ENCODE results near the gene THAP10.

DNA sequence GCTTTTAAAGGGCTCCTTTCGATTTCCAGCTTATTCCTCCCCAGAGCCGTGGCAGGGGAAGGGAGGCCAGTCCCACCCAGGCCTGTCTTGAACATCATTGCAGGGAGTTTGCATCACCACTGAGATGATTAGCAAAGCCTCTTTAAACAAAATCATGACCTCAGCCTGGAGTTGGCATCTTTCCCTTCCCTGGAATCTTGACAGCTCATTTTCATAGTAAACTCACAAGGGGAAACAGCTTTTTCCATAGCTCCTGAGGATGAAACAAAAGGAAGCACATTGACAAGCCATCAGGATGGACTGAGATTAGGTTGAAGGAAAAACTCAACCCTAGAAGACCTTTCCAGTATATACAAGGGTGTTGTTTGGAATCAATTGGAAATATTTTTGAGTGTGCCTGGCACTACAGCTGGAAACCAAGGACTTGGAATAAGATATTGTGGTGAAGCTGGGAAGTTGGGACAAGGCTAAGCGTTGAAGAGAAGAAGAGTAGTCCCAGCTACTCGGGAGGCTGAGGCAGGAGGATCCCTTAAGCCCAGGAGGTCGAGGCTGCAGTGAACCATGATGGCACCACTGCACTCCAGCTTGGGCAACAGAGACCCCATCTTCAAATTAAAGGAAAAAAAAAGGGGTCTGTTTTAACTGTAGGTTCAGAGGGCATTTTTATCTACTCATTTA is 35.2 kb downstream of the THAP10 start:
- TF ChIP-seq CTCF (IDR thresholded peaks at IDR 0.05; ENCODE audit: low read depth, low read length, poor library complexity, severe bottlenecking): no peak
- no peak for TF ChIP-seq EZH2phosphoT487 (IDR thresholded peaks at IDR 0.05; ENCODE audit: borderline replicate concordance, low read length)

Data from DOHH2 (cell line).